Measurements from ENCODE around the gene LRRC36. TPM values are rescaled to one million over a fixed set of nuclear protein-coding genes. Genes with fewer than 3 reads are reported as not detected.
"Not testable (repeated sequence)": the region's sequence is repeated elsewhere in the genome, so short reads cannot be mapped to it uniquely, and the experiment has no call there.

The LRRC36 gene
- total RNA-seq, 2 experiments from 2014 or later = 0.64 TPM; not detected in 1

- peaks cover 3% of the 10 kb centered on the region for H3K9me3 Mint-ChIP-seq
- H3K4me1 Mint-ChIP-seq (ENCODE audit: low read depth) = peaks cover 8% of the 10 kb centered on the region
- no peak for DNase-seq
- H3K27ac Mint-ChIP-seq = no peak overlapping the region
- H3K27me3 Mint-ChIP-seq (ENCODE audit: low read depth) = peaks cover 23% of the 10 kb centered on the region
- intact Hi-C loops (cut with micrococcal nuclease) = no loop called here
- no peaks in the 10 kb centered on the region for H3K36me3 Mint-ChIP-seq (ENCODE audit: low read depth)
- CTCF ChIA-PET = interaction anchor here (0.6 to 1.5 kb wide), 2 partner anchors 69 to 73 kb away, joined by 3 read pairs; no protein-coding TSS in a partner anchor
- no peak overlapping the region for H3K4me3 Mint-ChIP-seq
Measured at GRCh38 chr16:67329901-67330300, 3.3 kb downstream of the LRRC36 start.

GRCh38 chr16:67333315-67333714 is 6.7 kb downstream of the LRRC36 start:
- DNase-seq = no peak
- no peak overlapping the region for H3K27ac Mint-ChIP-seq
- CTCF ChIA-PET = interaction anchor here (1.0 kb wide), 1 partner anchor 95 kb away, joined by 4 read pairs; no protein-coding TSS in a partner anchor
- H3K4me1 Mint-ChIP-seq (ENCODE audit: low read depth) = no peaks in the 10 kb centered on the region
- H3K9me3 Mint-ChIP-seq = peaks cover 8% of the 10 kb centered on the region
- H3K4me3 Mint-ChIP-seq = no peak overlapping the region
- no peaks in the 10 kb centered on the region for H3K36me3 Mint-ChIP-seq (ENCODE audit: low read depth)
- intact Hi-C loops (cut with micrococcal nuclease) = no loop called here
- H3K27me3 Mint-ChIP-seq (ENCODE audit: low read depth) = peaks cover 3% of the 10 kb centered on the region

- no peak overlapping the region for H3K27ac Mint-ChIP-seq
- peaks cover 10% of the 10 kb centered on the region for H3K27me3 Mint-ChIP-seq (ENCODE audit: low read depth)
- H3K9me3 Mint-ChIP-seq = peaks cover 8% of the 10 kb centered on the region
- H3K4me3 Mint-ChIP-seq = no peak overlapping the region
- intact Hi-C loops (cut with micrococcal nuclease) = no loop called here
- CTCF ChIA-PET = interaction anchor here (0.7 kb wide), 1 partner anchor 227 kb away, joined by 3 read pairs; no protein-coding TSS in a partner anchor
- no peaks in the 10 kb centered on the region for H3K4me1 Mint-ChIP-seq (ENCODE audit: low read depth)
- no peak for DNase-seq
- no peaks in the 10 kb centered on the region for H3K36me3 Mint-ChIP-seq (ENCODE audit: low read depth)
Measured at GRCh38 chr16:67336116-67336515, 9.5 kb downstream of the LRRC36 start.

GRCh38 chr16:67336648-67337047 is 10.0 kb downstream of the LRRC36 start:
- Mint-ChIP-seq H3K36me3 (ENCODE audit: low read depth) (no peaks in the 10 kb centered on the region), H3K27ac (no peak overlapping the region), H3K4me3 (no peak overlapping the region), H3K9me3 (peaks cover 8% of the 10 kb centered on the region), H3K4me1 (ENCODE audit: low read depth) (no peaks in the 10 kb centered on the region), H3K27me3 (ENCODE audit: low read depth) (peaks cover 10% of the 10 kb centered on the region)
- intact Hi-C loops (cut with micrococcal nuclease) = no loop called here
- DNase-seq = no peak
- CTCF ChIA-PET = no interaction called here

- no peak overlapping the region for H3K27ac Mint-ChIP-seq
- CTCF ChIA-PET = interaction anchor here (0.6 to 2.2 kb wide), 13 partner anchors 11 to 105 kb away, joined by 3 to 13 read pairs (median 4); no protein-coding TSS in a partner anchor
- peaks cover 8% of the 10 kb centered on the region for H3K9me3 Mint-ChIP-seq
- intact Hi-C loops (cut with micrococcal nuclease) = loop anchor here (1.0 kb wide), 1 partner anchor 60 kb away; the partner anchor contains the start of gene PLEKHG4
- DNase-seq = no peak
- no peaks in the 10 kb centered on the region for H3K4me1 Mint-ChIP-seq (ENCODE audit: low read depth)
- H3K4me3 Mint-ChIP-seq = no peak overlapping the region
- H3K27me3 Mint-ChIP-seq (ENCODE audit: low read depth) = peaks cover 11% of the 10 kb centered on the region
- no peaks in the 10 kb centered on the region for H3K36me3 Mint-ChIP-seq (ENCODE audit: low read depth)
Measured at GRCh38 chr16:67339453-67339852, 12.8 kb downstream of the LRRC36 start.

- no peak overlapping the region for H3K27ac Mint-ChIP-seq
- no peak for DNase-seq
- H3K4me3 Mint-ChIP-seq = no peak overlapping the region
- no peaks in the 10 kb centered on the region for H3K4me1 Mint-ChIP-seq (ENCODE audit: low read depth)
- intact Hi-C loops (cut with micrococcal nuclease) = no loop called here
- H3K9me3 Mint-ChIP-seq = no peaks in the 10 kb centered on the region
- H3K36me3 Mint-ChIP-seq (ENCODE audit: low read depth) = no peaks in the 10 kb centered on the region
- H3K27me3 Mint-ChIP-seq (ENCODE audit: low read depth) = peaks cover 11% of the 10 kb centered on the region
- CTCF ChIA-PET = no interaction called here
Measured at GRCh38 chr16:67341250-67341649, 14.6 kb downstream of the LRRC36 start.

GRCh38 chr16:67342616-67343015 is 16.0 kb downstream of the LRRC36 start:
- peaks cover 11% of the 10 kb centered on the region for H3K27me3 Mint-ChIP-seq (ENCODE audit: low read depth)
- no peak overlapping the region for H3K27ac Mint-ChIP-seq
- no peaks in the 10 kb centered on the region for H3K9me3 Mint-ChIP-seq
- CTCF ChIA-PET = no interaction called here
- no peak overlapping the region for H3K4me3 Mint-ChIP-seq
- no peaks in the 10 kb centered on the region for H3K4me1 Mint-ChIP-seq (ENCODE audit: low read depth)
- DNase-seq = no peak
- intact Hi-C loops (cut with micrococcal nuclease) = no loop called here
- H3K36me3 Mint-ChIP-seq (ENCODE audit: low read depth) = no peaks in the 10 kb centered on the region

- intact Hi-C loops (cut with micrococcal nuclease) = loop anchor here (5.0 kb wide), 1 partner anchor 122 kb away; no protein-coding TSS in a partner anchor
- CTCF ChIA-PET = interaction anchor here (0.8 to 1.7 kb wide), 5 partner anchors 13 to 85 kb away, joined by 3 to 6 read pairs (median 4); partner anchors contain the start of gene TPPP3
- H3K36me3 Mint-ChIP-seq (ENCODE audit: low read depth) = no peaks in the 10 kb centered on the region
- DNase-seq = no peak
- no peak overlapping the region for H3K27ac Mint-ChIP-seq
- H3K27me3 Mint-ChIP-seq (ENCODE audit: low read depth) = peaks cover 4% of the 10 kb centered on the region
- H3K4me3 Mint-ChIP-seq = no peak overlapping the region
- H3K9me3 Mint-ChIP-seq = no peaks in the 10 kb centered on the region
- no peaks in the 10 kb centered on the region for H3K4me1 Mint-ChIP-seq (ENCODE audit: low read depth)
Measured at GRCh38 chr16:67345401-67345800, 18.8 kb downstream of the LRRC36 start.

- CTCF ChIA-PET = interaction anchor here (1.2 to 1.7 kb wide), 2 partner anchors 68 to 76 kb away, joined by 3 to 4 read pairs; no protein-coding TSS in a partner anchor
Measured at GRCh38 chr16:67346341-67346740, 19.7 kb downstream of the LRRC36 start.

GRCh38 chr16:67349172-67349571 is 22.6 kb downstream of the LRRC36 start:
- no peaks in the 10 kb centered on the region for H3K36me3 Mint-ChIP-seq (ENCODE audit: low read depth)
- intact Hi-C loops (cut with micrococcal nuclease) = loop anchor here (1.0 to 5.0 kb wide), 2 partner anchors 50 to 118 kb away; no protein-coding TSS in a partner anchor
- H3K9me3 Mint-ChIP-seq = no peaks in the 10 kb centered on the region
- H3K27ac Mint-ChIP-seq = no peak overlapping the region
- H3K4me1 Mint-ChIP-seq (ENCODE audit: low read depth) = no peaks in the 10 kb centered on the region
- H3K4me3 Mint-ChIP-seq = no peak overlapping the region
- H3K27me3 Mint-ChIP-seq (ENCODE audit: low read depth) = no peaks in the 10 kb centered on the region
- no peak for DNase-seq
- CTCF ChIA-PET = interaction anchor here (0.6 to 1.4 kb wide), 5 partner anchors 42 to 89 kb away, joined by 3 to 6 read pairs (median 3); no protein-coding TSS in a partner anchor

More at GRCh38 chr16:67346341-67346740, 19.7 kb downstream of the LRRC36 start:
- no peaks in the 10 kb centered on the region for H3K9me3 Mint-ChIP-seq
- peaks cover 4% of the 10 kb centered on the region for H3K27me3 Mint-ChIP-seq (ENCODE audit: low read depth)
- no peaks in the 10 kb centered on the region for H3K4me1 Mint-ChIP-seq (ENCODE audit: low read depth)
- H3K4me3 Mint-ChIP-seq = no peak overlapping the region
- no peaks in the 10 kb centered on the region for H3K36me3 Mint-ChIP-seq (ENCODE audit: low read depth)
- DNase-seq = no peak
- H3K27ac Mint-ChIP-seq = no peak overlapping the region
- intact Hi-C loops (cut with micrococcal nuclease) = loop anchor here (5.0 kb wide), 1 partner anchor 121 kb away; no protein-coding TSS in a partner anchor

- no peaks in the 10 kb centered on the region for H3K36me3 Mint-ChIP-seq (ENCODE audit: low read depth)
- no peaks in the 10 kb centered on the region for H3K4me1 Mint-ChIP-seq (ENCODE audit: low read depth)
- peaks cover 3% of the 10 kb centered on the region for H3K27me3 Mint-ChIP-seq (ENCODE audit: low read depth)
- CTCF ChIA-PET = interaction anchor here (0.6 to 1.4 kb wide), 11 partner anchors 11 to 253 kb away, joined by 3 to 7 read pairs (median 4); partner anchors contain the start of gene TPPP3
- H3K4me3 Mint-ChIP-seq = no peak overlapping the region
- DNase-seq = no peak
- no peak overlapping the region for H3K27ac Mint-ChIP-seq
- H3K9me3 Mint-ChIP-seq = no peaks in the 10 kb centered on the region
- intact Hi-C loops (cut with micrococcal nuclease) = no loop called here
Measured at GRCh38 chr16:67350324-67350723, 23.7 kb downstream of the LRRC36 start.

GRCh38 chr16:67352463-67352862 is 25.8 kb downstream of the LRRC36 start:
- H3K4me1 Mint-ChIP-seq (ENCODE audit: low read depth); H3K9me3 Mint-ChIP-seq; H3K27ac Mint-ChIP-seq; intact Hi-C loops (cut with micrococcal nuclease); H3K4me3 Mint-ChIP-seq; H3K27me3 Mint-ChIP-seq (ENCODE audit: low read depth); H3K36me3 Mint-ChIP-seq (ENCODE audit: low read depth); DNase-seq: not testable (repeated sequence)
- CTCF ChIA-PET = interaction anchor here (1.0 to 2.8 kb wide), 4 partner anchors 20 to 74 kb away, joined by 3 to 11 read pairs (median 3); no protein-coding TSS in a partner anchor

- Mint-ChIP-seq H3K27me3 (ENCODE audit: low read depth) (peaks cover 3% of the 10 kb centered on the region), H3K27ac (no peak overlapping the region), H3K36me3 (ENCODE audit: low read depth) (no peaks in the 10 kb centered on the region), H3K4me1 (ENCODE audit: low read depth) (no peaks in the 10 kb centered on the region), H3K9me3 (no peaks in the 10 kb centered on the region), H3K4me3 (no peak overlapping the region)
- CTCF ChIA-PET = interaction anchor here (0.6 to 1.2 kb wide), 3 partner anchors 8 to 201 kb away, joined by 3 to 4 read pairs (median 4); no protein-coding TSS in a partner anchor
- intact Hi-C loops (cut with micrococcal nuclease) = no loop called here
- DNase-seq = no peak
Measured at GRCh38 chr16:67356396-67356795, 29.8 kb downstream of the LRRC36 start.

All from activated naive CD4-positive, alpha-beta T cell treated with anti-CD3 and anti-CD28 coated beads for 36 hours (primary cell).